ENCODE data around the gene EEIG2. TPM values are rescaled to one million over a fixed set of nuclear protein-coding genes. Genes with fewer than 3 reads are reported as not detected.
"Not testable (repeated sequence)": the region's sequence is repeated elsewhere in the genome, so short reads cannot be mapped to it uniquely, and the experiment has no call there.

EEIG2 gene
- total RNA-seq, 2 donors from 2014 or later: 6.7 to 7.0 TPM

DNA sequence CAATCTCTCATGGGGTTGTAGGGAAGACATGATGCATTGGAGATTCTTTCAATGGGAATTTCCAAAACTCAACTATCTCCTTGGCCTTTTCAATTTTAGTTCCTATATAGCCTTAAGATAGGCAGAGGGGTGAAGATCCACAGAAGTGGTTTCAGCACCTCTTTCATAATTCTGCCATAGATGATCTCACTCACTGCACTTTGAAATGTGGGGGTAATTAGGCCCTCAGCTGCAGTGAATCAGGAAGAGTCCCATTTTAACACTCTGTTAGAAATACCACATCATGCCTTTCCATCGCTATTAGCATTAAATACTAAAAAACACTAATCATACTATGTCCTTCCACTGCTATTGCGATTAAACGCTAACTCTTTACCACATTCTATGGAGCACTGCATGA lies 25.1 kb upstream of the EEIG2 start:
- no peak overlapping the region for H3K4me3 Mint-ChIP-seq
- ATAC-seq (replicated peaks): no peak
- no peaks in the 10 kb centered on the region for H3K9me3 Mint-ChIP-seq
- H3K4me1 Mint-ChIP-seq: no peaks in the 10 kb centered on the region
- H3K27me3 Mint-ChIP-seq: peaks cover 23% of the 10 kb centered on the region
- H3K27ac Mint-ChIP-seq: no peak overlapping the region
- H3K36me3 Mint-ChIP-seq (ENCODE audit: low read depth): no peaks in the 10 kb centered on the region

DNA sequence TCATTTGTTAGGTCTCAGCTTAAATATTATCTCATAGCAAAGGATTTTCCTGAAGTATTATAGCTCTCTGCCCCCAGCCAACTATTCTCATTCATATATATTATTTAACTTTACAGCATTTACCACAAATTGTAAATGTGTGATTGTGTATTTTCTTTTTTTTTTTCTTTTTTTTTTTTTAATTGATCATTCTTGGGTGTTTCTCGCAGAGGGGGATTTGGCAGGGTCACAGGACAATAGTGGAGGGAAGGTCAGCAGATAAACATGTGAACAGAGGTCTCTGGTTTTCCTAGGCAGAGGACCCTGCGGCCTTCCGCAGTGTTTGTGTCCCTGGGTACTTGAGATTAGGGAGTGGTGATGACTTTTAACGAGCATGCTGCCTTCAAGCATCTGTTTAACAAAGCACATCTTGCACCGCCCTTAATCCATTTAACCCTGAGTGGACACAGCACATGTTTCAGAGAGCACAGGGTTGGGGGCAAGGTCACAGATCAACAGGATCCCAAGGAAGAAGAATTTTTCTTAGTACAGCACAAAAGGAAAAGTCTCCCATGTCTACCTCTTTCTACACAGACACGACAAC lies 24.5 kb upstream of the EEIG2 start:
- H3K27me3 Mint-ChIP-seq: peaks cover 19% of the 10 kb centered on the region
- H3K9me3 Mint-ChIP-seq; H3K4me3 Mint-ChIP-seq; H3K27ac Mint-ChIP-seq; ATAC-seq (replicated peaks); H3K36me3 Mint-ChIP-seq (ENCODE audit: low read depth); H3K4me1 Mint-ChIP-seq: not testable (repeated sequence)

DNA sequence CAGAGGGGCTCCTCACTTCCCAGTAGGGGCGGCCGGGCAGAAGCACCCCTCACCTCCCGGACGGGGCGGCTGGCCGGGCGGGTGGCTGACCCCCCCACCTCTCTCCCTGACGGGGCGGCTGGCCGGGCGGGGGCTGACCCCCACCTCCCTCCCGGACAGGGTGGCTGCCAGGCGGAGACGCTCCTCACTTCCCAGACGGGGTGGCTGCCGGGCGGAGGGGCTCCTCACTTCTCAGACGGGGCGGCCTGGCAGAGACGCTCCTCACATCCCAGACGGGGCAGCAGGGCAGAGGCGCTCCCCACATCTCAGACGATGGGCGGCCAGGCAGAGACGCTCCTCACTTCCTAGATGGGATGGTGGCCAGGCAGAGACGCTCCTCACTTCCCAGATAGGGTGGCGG lies 23.9 kb upstream of the EEIG2 start:
- H3K4me3 Mint-ChIP-seq; ATAC-seq (replicated peaks); H3K9me3 Mint-ChIP-seq; H3K27ac Mint-ChIP-seq; H3K36me3 Mint-ChIP-seq (ENCODE audit: low read depth); H3K4me1 Mint-ChIP-seq: not testable (repeated sequence)
- H3K27me3 Mint-ChIP-seq: peaks cover 19% of the 10 kb centered on the region

DNA sequence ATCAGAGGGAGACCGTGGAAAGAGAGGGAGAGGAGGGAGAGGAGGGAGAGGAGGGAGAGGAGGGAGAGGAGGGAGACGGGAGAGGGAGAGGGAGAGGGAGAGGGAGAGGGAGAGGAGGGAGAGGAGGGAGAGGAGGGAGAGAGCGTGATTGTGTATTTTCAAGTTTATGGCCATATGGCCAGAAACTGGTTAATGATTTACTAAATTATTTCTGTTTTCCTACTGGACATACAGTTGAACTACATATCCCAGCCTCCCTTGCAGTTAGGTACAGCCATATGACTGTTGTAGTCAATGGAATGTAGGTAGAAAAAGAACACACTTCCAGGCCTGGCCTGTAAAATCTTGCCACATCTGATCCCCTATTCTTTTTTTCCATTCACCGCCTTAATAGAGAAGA lies 23.1 kb upstream of the EEIG2 start:
- H3K4me1 Mint-ChIP-seq; H3K27ac Mint-ChIP-seq; ATAC-seq (replicated peaks); H3K36me3 Mint-ChIP-seq (ENCODE audit: low read depth); H3K4me3 Mint-ChIP-seq; H3K9me3 Mint-ChIP-seq: not testable (repeated sequence)
- peaks cover 19% of the 10 kb centered on the region for H3K27me3 Mint-ChIP-seq

DNA sequence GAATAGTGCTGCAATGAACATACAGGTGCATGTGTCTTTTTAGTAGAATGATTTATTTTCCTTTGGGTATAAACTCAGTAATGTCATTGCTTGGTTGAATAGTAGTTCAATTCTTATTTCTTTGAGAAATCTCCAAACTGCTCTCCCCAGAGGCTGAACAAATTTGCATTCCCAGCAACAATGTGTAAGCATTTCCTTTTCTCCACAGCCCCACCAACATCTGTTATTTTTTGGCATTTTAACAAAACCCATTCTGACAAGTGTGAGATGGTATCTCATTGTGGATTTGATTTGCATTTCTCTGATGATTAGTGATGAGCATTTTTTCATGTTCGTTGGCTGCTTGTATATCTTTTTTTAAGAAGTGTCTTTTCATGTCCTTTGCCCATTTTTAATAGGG lies 21.9 kb upstream of the EEIG2 start:
- no peak overlapping the region for H3K27ac Mint-ChIP-seq
- no peaks in the 10 kb centered on the region for H3K9me3 Mint-ChIP-seq
- no peaks in the 10 kb centered on the region for H3K36me3 Mint-ChIP-seq (ENCODE audit: low read depth)
- no peaks in the 10 kb centered on the region for H3K4me1 Mint-ChIP-seq
- H3K4me3 Mint-ChIP-seq: no peak overlapping the region
- no peak for ATAC-seq (replicated peaks)
- H3K27me3 Mint-ChIP-seq: peaks cover 25% of the 10 kb centered on the region

DNA sequence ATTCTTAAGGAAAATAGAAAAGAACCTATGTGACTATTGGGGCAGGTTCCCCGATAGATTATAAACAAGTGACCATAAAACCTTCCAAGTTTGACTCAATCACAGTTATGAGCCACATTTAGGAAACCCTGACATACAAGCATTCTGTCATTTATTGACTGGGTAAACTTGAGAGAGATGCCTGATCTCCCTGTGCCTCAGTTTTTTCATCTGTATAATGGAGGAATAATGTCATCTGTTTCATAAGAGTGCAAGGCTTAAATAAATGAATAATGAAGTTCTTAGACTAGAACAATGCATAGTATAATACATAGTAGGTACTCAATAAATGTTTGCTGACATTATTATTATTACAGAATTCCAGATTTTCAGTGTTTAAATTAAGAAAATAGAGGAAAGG lies 18.9 kb upstream of the EEIG2 start:
- H3K4me1 Mint-ChIP-seq: no peaks in the 10 kb centered on the region
- H3K4me3 Mint-ChIP-seq: no peak overlapping the region
- H3K27me3 Mint-ChIP-seq: peaks cover 22% of the 10 kb centered on the region
- H3K36me3 Mint-ChIP-seq (ENCODE audit: low read depth): no peaks in the 10 kb centered on the region
- no peak overlapping the region for H3K27ac Mint-ChIP-seq
- no peak for ATAC-seq (replicated peaks)
- H3K9me3 Mint-ChIP-seq: no peaks in the 10 kb centered on the region

DNA sequence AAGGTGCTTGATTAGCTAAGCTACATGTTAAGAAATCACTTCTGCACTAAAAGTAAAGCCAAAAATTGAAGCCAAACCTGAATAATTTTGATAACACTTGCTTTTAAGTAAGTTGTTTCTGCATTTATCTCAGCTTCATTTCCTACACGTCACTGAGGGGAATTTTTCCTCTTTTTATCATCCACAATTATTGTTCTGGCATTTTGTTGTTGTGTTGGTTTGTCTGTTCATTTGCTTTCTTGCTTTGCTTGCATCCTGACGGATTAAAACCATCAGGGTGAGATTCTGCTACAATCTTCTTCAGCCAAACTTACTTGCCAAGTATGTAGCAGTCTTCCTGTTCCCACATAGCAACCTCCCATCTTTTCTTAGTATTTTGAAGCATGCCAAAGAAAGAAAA lies 18.0 kb upstream of the EEIG2 start:
- Mint-ChIP-seq H3K27ac (no peak overlapping the region), H3K27me3 (peaks cover 22% of the 10 kb centered on the region), H3K9me3 (no peaks in the 10 kb centered on the region), H3K4me3 (no peak overlapping the region), H3K36me3 (ENCODE audit: low read depth) (no peaks in the 10 kb centered on the region), H3K4me1 (no peaks in the 10 kb centered on the region)
- ATAC-seq (replicated peaks): no peak

DNA sequence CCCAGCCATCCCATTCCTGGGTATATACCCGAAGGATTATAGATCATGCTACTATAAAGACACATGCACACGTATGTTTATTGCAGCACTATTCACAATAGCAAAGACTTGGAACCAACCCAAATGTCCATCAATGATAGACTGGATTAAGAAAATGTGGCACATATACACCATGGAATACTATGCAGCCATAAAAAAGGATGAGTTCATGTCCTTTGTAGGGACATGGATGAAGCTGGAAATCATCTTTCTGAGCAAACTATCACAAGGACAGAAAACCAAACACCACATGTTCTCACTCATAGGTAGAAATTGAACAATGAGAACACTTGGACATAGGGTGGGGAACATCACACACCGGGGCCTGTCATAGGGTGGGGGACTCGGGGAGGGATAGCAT lies 12.4 kb upstream of the EEIG2 start:
- not testable (repeated sequence) for H3K27ac Mint-ChIP-seq; H3K4me3 Mint-ChIP-seq; H3K36me3 Mint-ChIP-seq (ENCODE audit: low read depth); ATAC-seq (replicated peaks); H3K4me1 Mint-ChIP-seq; H3K27me3 Mint-ChIP-seq; H3K9me3 Mint-ChIP-seq

DNA sequence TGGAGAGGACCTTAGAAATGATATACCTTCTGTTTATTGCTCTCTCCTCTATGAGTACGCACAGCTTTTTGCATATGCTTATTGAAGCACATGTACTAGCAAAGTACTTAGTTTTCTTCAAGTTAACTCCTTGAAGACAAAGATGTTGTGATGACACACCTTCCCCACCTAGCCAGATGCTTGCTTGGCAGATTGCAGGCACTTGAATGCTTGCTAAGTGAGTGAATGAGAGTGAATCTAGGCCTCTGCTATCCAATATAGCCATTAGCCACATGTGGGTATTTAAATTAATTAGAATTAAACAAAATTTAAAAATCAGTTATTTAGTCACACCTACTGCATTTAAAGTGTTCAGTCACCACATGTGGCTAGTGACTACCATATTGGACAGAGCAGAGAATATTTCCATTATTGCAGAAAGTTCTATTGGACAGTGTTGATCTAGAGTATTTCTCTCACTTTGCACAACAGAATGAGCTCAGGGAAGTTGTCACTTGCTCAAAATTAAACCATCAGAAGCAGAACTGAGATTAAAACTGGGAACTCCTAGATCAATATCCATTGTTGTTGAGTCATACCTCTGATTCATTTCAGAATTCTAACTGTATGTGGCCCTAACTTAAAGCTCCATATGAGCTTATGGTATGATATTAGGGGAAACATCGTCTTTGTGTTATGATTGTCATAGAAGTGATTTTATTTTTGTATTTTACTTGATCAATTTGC lies 8.6 kb upstream of the EEIG2 start:
- Mint-ChIP-seq H3K36me3 (ENCODE audit: low read depth) (no peaks in the 10 kb centered on the region), H3K4me1 (no peaks in the 10 kb centered on the region), H3K27ac (no peak overlapping the region), H3K9me3 (no peaks in the 10 kb centered on the region), H3K27me3 (peaks cover 3% of the 10 kb centered on the region), H3K4me3 (no peak overlapping the region)
- peak; percentile 92 for ATAC-seq (replicated peaks)

DNA sequence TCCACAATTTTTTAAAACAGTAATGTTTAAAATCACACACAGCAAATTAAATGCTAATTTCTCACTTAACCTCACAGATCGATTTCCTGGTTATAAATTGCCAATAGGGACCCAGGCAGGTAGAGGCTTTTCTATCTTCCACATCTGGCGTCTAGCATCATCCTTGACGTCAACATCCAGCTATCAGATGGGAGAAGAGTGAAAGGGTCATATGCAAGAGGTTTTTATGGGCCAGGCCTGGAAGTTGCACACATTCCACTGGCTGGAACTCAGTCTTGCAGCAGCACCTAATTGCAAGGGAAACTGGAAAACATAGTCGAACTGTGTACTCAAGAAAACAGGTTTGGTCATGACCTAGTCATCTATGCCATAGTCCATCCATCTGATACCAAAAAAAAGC lies 6.0 kb upstream of the EEIG2 start:
- Mint-ChIP-seq H3K9me3 (no peaks in the 10 kb centered on the region), H3K4me1 (no peaks in the 10 kb centered on the region), H3K27me3 (peaks cover 3% of the 10 kb centered on the region), H3K36me3 (ENCODE audit: low read depth) (no peaks in the 10 kb centered on the region), H3K4me3 (no peak overlapping the region), H3K27ac (no peak overlapping the region)
- ATAC-seq (replicated peaks): no peak

DNA sequence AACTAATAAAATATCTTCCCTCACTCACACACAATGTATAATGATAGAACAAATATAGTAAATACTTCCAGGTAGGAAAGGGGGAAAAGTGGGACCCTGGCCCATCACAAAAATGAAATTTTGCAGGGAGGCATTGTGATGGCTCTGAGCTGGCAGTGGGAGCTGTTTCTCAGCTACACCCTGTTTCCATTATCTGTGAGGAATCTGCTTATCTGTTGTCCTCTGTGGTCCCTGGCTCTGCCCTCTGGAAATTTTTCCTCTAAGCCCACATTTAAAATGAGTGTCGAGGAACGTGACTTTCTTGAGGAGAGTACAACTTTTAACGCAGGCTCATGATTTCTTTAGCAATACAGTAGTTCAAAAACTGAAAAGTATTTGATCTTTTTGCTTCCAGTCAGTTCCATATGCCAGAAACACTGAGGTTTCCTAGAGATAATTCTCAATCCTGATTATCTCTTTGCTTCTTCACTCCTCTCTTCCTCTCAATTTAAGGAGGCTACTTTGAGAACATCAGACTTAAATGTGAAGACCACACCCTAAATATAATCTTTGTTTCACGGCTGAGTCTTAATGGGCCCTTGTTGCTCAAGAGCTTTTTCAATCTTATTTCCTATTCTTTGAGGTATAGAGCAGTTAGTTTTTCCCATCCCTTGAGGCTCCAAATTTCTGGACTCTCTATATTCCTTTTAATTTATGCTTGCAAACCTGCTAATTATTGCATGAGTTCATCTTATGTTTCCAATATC lies 5.0 kb upstream of the EEIG2 start:
- Mint-ChIP-seq H3K36me3 (ENCODE audit: low read depth) (no peaks in the 10 kb centered on the region), H3K4me1 (no peaks in the 10 kb centered on the region), H3K4me3 (no peak overlapping the region), H3K27me3 (no peaks in the 10 kb centered on the region), H3K27ac (no peak overlapping the region), H3K9me3 (no peaks in the 10 kb centered on the region)
- no peak for ATAC-seq (replicated peaks)

DNA sequence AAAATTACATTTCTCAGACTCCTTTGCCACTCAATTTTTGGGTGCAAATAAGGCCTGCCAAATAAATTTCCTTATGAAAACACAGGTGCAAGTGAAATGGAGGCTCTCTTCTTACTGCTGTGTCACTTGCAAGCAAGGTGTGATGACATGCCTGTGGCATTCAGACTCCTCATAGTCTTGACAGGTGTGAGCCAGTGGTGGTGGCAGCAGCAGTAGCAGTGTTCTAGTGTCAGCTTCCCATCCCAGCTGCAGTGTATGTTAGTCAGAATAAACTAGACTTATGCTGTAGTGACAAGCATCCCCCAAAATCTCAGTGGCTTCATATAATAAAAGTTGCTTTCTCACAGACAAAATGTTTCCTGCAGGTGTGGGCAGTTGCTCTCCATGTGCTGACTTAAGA lies 3.8 kb upstream of the EEIG2 start:
- Mint-ChIP-seq H3K27me3 (no peaks in the 10 kb centered on the region), H3K9me3 (no peaks in the 10 kb centered on the region), H3K4me3 (no peak overlapping the region), H3K27ac (no peak overlapping the region), H3K36me3 (ENCODE audit: low read depth) (no peaks in the 10 kb centered on the region), H3K4me1 (no peaks in the 10 kb centered on the region)
- no peak for ATAC-seq (replicated peaks)

DNA sequence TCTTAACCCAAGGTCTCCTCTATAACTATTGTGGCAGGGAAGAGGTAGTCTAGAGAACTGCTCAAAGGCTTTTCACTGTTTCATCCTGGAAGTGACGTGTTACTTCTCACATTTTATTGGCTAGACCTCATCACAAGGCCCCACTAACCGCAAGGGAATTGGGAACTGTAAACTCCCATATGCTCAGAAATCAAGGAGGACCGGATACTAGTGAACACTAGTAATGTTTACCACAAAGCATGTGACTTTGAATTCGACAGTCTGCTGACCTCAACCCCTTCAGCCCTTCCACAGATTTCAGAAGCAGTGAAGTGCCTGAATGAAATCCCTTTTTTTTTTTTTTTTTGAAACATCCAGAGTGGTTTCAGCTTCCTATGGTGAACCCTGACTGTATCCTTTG lies 3.4 kb upstream of the EEIG2 start:
- H3K4me1 Mint-ChIP-seq: no peaks in the 10 kb centered on the region
- H3K27me3 Mint-ChIP-seq: no peaks in the 10 kb centered on the region
- H3K9me3 Mint-ChIP-seq: no peaks in the 10 kb centered on the region
- no peak overlapping the region for H3K27ac Mint-ChIP-seq
- no peaks in the 10 kb centered on the region for H3K36me3 Mint-ChIP-seq (ENCODE audit: low read depth)
- no peak for ATAC-seq (replicated peaks)
- no peak overlapping the region for H3K4me3 Mint-ChIP-seq

DNA sequence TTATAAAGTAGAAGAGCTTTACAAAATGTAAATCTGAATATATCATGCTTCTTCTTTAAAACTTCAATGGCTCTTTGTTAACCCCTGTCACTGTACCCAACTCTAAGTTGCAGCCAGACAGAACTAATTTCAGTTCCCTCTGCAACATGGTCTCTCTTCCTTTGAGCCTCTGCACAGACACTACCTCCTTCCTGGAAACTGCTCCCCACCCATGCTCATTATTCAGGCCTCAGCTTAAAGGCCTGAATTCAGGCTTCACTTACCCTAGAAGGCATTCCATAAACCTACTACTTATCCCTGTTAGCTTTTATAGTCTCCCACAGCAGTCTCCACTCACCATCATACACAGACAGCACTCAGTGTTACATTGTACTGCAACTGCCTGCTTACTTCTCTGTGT lies 2.6 kb upstream of the EEIG2 start:
- Mint-ChIP-seq H3K4me3 (no peak overlapping the region), H3K27me3 (no peaks in the 10 kb centered on the region), H3K36me3 (ENCODE audit: low read depth) (no peaks in the 10 kb centered on the region), H3K9me3 (no peaks in the 10 kb centered on the region), H3K27ac (no peak overlapping the region), H3K4me1 (peaks cover 4% of the 10 kb centered on the region)
- no peak for ATAC-seq (replicated peaks)

DNA sequence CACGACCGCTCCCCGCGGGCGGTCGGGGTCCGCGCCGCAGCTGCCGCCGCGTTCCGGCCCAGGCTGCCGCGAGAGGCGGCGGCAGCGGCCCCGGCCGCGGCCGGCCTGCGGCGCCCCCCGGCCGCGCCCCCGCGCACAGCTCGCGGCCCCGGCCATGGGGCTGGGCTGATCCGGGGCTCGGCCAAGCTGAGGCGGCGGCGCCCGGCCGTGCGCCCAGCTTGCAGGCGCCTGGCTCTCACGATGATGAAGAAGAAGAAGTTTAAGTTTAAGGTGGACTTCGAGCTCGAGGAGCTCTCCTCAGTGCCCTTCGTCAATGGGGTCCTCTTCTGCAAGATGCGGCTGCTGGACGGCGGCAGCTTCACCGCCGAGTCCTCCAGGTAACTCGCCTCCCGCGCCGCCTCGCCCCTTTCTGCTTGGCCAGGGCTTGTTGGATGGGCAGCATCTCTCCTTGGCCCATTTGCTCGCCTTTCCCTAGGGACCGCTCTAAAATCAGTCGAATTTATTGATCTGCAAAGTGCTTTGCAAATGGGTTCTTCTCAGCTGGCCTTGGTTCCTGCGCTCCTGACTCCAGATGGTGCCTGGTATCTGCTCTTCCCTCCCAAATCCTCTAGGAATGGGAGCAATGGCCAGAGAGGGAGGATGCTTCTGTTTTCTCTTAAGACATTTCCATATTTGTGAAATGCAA lies 431 bp downstream of the EEIG2 start:
- Mint-ChIP-seq H3K4me1 (peaks cover 14% of the 10 kb centered on the region), H3K36me3 (ENCODE audit: low read depth) (no peaks in the 10 kb centered on the region), H3K27ac (peak overlapping the region; percentile 93), H3K9me3 (no peaks in the 10 kb centered on the region), H3K4me3 (peak overlapping the region; percentile 99), H3K27me3 (no peaks in the 10 kb centered on the region)
- ATAC-seq (replicated peaks): peak; percentile 30
